ENCODE measurements around the gene LGALS8.

LGALS8 gene

GRCh38 chr1:236491469-236492136 lies 32.2 kb upstream of the LGALS8 start:
- TF ChIP-seq CREB5 (CRISPR knock-in tag; IDR thresholded peaks at IDR 0.05; ENCODE audit: low read depth), result no peak
- TF ChIP-seq ZFP3 (CRISPR knock-in tag; IDR thresholded peaks at IDR 0.05), result no peak
- no peak for TF ChIP-seq TSHZ2 (CRISPR knock-in tag; IDR thresholded peaks at IDR 0.05)
- TF ChIP-seq BACH2 (CRISPR knock-in tag; IDR thresholded peaks at IDR 0.05; ENCODE audit: borderline replicate concordance), result no peak
- TF ChIP-seq CSDC2 (CRISPR knock-in tag; IDR thresholded peaks at IDR 0.05), result no peak
- TF ChIP-seq ZNF8 (CRISPR knock-in tag; IDR thresholded peaks at IDR 0.05), result no peak
- TF ChIP-seq ZC3H10 (CRISPR knock-in tag; IDR thresholded peaks at IDR 0.05), result no peak
- TF ChIP-seq PATZ1 (CRISPR knock-in tag; IDR thresholded peaks at IDR 0.05; ENCODE audit: borderline replicate concordance), result no peak
- TF ChIP-seq ZFP30 (CRISPR knock-in tag; IDR thresholded peaks at IDR 0.05), result no peak
- TF ChIP-seq CSRNP3 (CRISPR knock-in tag; IDR thresholded peaks at IDR 0.05), result no peak
- TF ChIP-seq ESRRG (CRISPR knock-in tag; IDR thresholded peaks at IDR 0.05), result no peak
- no peak for TF ChIP-seq POU6F1 (CRISPR knock-in tag; IDR thresholded peaks at IDR 0.05; ENCODE audit: borderline replicate concordance, low read depth)
- no peak for TF ChIP-seq GLIS3 (CRISPR knock-in tag; IDR thresholded peaks at IDR 0.05)
- TF ChIP-seq ZNF70 (CRISPR knock-in tag; IDR thresholded peaks at IDR 0.05), result no peak
- ATAC-seq, result no peak

- ATAC-seq, result no peak
- TF ChIP-seq POU6F1 (CRISPR knock-in tag; IDR thresholded peaks at IDR 0.05; ENCODE audit: borderline replicate concordance, low read depth), result no peak
- no peak for TF ChIP-seq ZC3H10 (CRISPR knock-in tag; IDR thresholded peaks at IDR 0.05)
- TF ChIP-seq ZFP3 (CRISPR knock-in tag; IDR thresholded peaks at IDR 0.05), result no peak
- TF ChIP-seq TOX (CRISPR knock-in tag; IDR thresholded peaks at IDR 0.05; ENCODE audit: borderline replicate concordance), result no peak
- no peak for TF ChIP-seq CSDC2 (CRISPR knock-in tag; IDR thresholded peaks at IDR 0.05)
These were observed 31.4 kb upstream of the LGALS8 start for GRCh38 chr1:236492378-236492777.

- no peak for ATAC-seq
- TF ChIP-seq ZNF565 (CRISPR knock-in tag; conservative IDR thresholded peaks at IDR 0.05; ENCODE audit: low read depth) (no peak), ZFP3 (CRISPR knock-in tag; IDR thresholded peaks at IDR 0.05) (no peak), PPARA (CRISPR knock-in tag; IDR thresholded peaks at IDR 0.05; ENCODE audit: borderline replicate concordance) (no peak), ZFP30 (CRISPR knock-in tag; IDR thresholded peaks at IDR 0.05) (no peak), CSDC2 (CRISPR knock-in tag; IDR thresholded peaks at IDR 0.05) (no peak), BACH2 (CRISPR knock-in tag; IDR thresholded peaks at IDR 0.05; ENCODE audit: borderline replicate concordance) (no peak), OSR1 (CRISPR knock-in tag; IDR thresholded peaks at IDR 0.05) (no peak), ZNF70 (CRISPR knock-in tag; IDR thresholded peaks at IDR 0.05) (no peak), PATZ1 (CRISPR knock-in tag; IDR thresholded peaks at IDR 0.05; ENCODE audit: borderline replicate concordance) (no peak), ZNF8 (CRISPR knock-in tag; IDR thresholded peaks at IDR 0.05) (no peak), CREB5 (CRISPR knock-in tag; IDR thresholded peaks at IDR 0.05; ENCODE audit: low read depth) (no peak), TSHZ2 (CRISPR knock-in tag; IDR thresholded peaks at IDR 0.05) (no peak)
These were observed 29.7 kb upstream of the LGALS8 start for GRCh38 chr1:236494082-236494481.
